ENCODE measurements around the gene ETHE1. TPM values are rescaled to one million over a fixed set of nuclear protein-coding genes. Genes with fewer than 3 reads are reported as not detected.

Gene ETHE1
- total RNA-seq, 6 donors from 2014 or later: 27.4 to 69.2 (median 41.4) TPM

DNA sequence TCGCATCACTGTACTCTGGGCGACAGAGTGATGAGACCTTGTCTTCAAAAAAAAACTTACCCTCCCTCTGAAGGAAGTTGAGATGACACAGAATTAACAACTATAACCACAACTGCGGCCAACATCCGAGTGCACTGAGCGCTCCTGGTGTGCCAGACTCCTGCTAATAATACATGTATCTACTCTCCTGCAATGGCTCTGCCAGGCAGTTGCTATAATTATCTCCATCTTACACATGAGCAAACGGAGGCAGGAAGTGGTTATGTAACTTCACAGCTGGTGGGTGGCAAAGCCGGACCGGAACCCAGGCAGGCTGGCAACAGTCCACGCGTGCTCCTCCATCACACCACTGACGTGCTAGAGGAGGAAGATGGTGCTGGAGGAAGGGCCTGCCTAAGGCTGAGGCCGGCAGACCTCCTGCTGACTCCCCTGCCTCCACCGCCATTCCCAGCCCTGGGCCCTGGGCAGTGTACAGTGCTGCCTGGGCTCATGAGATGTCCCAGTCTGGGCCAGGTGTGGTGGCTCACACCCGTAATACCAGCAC is 35.8 kb upstream of the ETHE1 start:
- Histone ChIP-seq H3K27ac (peak overlapping the region; percentile 75 to 87 (median 84)), H3K36me3 (peaks cover 0 to 20% (median 7%) of the 10 kb centered on the region in 4 donors), H3K4me3 (no peak overlapping the region), H3K4me1 (peaks cover 11 to 21% (median 16%) of the 10 kb centered on the region in 4 donors), H3K27me3 (no peaks in the 10 kb centered on the region), H3K9me3 (no peaks in the 10 kb centered on the region)
- peak; percentile 80 to 84 for DNase-seq
- no peak for TF ChIP-seq CTCF (IDR thresholded peaks at IDR 0.05)
- TF ChIP-seq POLR2AphosphoS5 (IDR thresholded peaks at IDR 0.05): peak; percentile 76 to 89
- peak in 1 of 4 donors; percentile 11 for TF ChIP-seq POLR2A (IDR thresholded peaks at IDR 0.05)
- TF ChIP-seq EP300 (IDR thresholded peaks at IDR 0.05): peak in 1 of 4 donors; percentile 36
- ATAC-seq (ENCODE audit: low FRiP score in 2 of 2): peak; percentile 86 to 89
- WGBS, 2 donors: 32 to 34% methylated on average over 4 to 14 of the region's 14 CpGs

GRCh38 chr19:43562226-43562697 is 35.3 kb upstream of the ETHE1 start:
- TF ChIP-seq CTCF (IDR thresholded peaks at IDR 0.05): no peak
- TF ChIP-seq EP300 (IDR thresholded peaks at IDR 0.05): no peak
- no peak for TF ChIP-seq POLR2A (IDR thresholded peaks at IDR 0.05)
- Histone ChIP-seq H3K36me3 (peaks cover 0 to 20% (median 7%) of the 10 kb centered on the region in 4 donors), H3K4me3 (no peak overlapping the region), H3K27ac (peak overlapping the region; percentile 75 to 87 (median 84)), H3K9me3 (no peaks in the 10 kb centered on the region), H3K27me3 (no peaks in the 10 kb centered on the region), H3K4me1 (peaks cover 11 to 21% (median 16%) of the 10 kb centered on the region in 4 donors)
- WGBS, 2 donors: 67 to 69% methylated on average over 6 of the region's 6 CpGs
- DNase-seq (no peak), ATAC-seq (ENCODE audit: low FRiP score in 2 of 2) (peak in 1 of 2 donors; percentile 14)

DNA sequence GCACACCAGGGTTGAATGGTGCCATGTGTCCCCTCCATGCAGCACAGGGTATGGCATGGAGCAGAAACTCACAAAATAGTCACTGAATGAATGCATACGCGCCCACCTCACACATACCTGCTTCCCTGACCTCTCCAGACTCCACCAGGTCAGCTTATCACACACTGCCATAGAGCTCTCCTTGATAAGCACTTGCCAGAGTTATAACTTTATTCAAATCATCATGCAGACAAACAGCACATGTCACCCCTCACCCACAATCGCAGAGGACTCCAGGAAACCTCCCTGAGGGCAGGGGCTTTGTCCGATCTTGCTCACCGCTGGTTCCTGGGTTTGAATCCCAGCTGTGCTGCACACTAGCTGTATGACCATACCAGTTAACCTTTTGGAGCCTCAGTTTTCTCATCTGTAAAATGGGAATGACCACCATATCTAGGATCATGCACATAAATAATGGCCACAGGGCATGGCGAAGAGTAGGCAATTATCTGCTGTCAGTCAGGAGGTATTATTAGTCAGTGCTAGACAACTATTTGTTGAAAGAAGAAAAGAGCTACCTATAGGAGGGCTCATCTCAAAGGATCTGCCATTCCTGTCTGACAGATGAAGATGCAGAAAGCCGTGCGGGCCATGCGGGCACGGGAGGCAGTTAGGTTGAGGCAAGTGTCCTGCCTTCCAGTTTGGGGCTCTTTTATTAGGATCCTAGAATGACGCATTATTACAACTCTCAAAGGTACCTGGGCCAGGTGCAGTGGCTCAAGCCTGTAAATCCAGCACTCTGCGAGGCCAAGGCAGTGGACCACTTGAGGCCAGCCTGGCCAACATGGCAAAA is 34.4 kb upstream of the ETHE1 start:
- no peak for ATAC-seq (ENCODE audit: low FRiP score in 2 of 2)
- no peaks in the 10 kb centered on the region for H3K9me3 ChIP-seq
- peak in 1 of 2 donors; percentile 37 for DNase-seq
- 88 to 96% methylated on average over 10 to 12 of the region's 12 CpGs for WGBS, 2 donors
- H3K27ac ChIP-seq: peak overlapping the region in 1 of 4 donors; percentile 83
- H3K36me3 ChIP-seq: peaks cover 0 to 22% (median 7%) of the 10 kb centered on the region in 4 donors
- H3K4me3 ChIP-seq: no peak overlapping the region
- H3K27me3 ChIP-seq: no peaks in the 10 kb centered on the region
- H3K4me1 ChIP-seq: peaks cover 11 to 21% (median 16%) of the 10 kb centered on the region in 4 donors
- no peak for TF ChIP-seq CTCF (IDR thresholded peaks at IDR 0.05)
- no peak for TF ChIP-seq EP300 (IDR thresholded peaks at IDR 0.05)
- no peak for TF ChIP-seq POLR2A (IDR thresholded peaks at IDR 0.05)
- TF ChIP-seq POLR2AphosphoS5 (IDR thresholded peaks at IDR 0.05): no peak

DNA sequence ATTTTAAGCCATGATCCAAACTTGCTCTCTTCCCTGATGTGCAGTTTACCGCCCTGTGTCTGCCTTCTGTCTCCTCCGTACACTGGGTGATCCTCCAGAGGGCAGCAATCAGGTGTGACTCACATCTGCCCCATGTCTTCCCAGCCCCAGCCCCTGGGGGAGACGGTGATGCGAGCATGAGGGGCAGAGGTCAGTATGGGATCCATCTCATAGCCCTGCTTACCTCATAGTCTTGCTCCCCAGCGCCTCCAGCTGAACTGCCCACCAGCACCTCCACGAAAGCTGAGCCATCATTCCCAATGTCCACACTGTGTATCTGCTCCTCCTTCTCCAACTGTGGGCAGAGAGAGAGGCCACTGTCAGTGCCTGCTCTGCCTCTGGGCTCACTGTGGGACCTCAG is 33.7 kb upstream of the ETHE1 start:
- ATAC-seq (ENCODE audit: low FRiP score in 2 of 2) (peak in 1 of 2 donors; percentile 24), DNase-seq (no peak)
- TF ChIP-seq CTCF (IDR thresholded peaks at IDR 0.05) (no peak), POLR2AphosphoS5 (IDR thresholded peaks at IDR 0.05) (no peak), POLR2A (IDR thresholded peaks at IDR 0.05) (no peak)
- 88 to 94% methylated on average over 4 to 6 of the region's 6 CpGs for WGBS, 2 donors
- H3K9me3 ChIP-seq: no peaks in the 10 kb centered on the region
- H3K36me3 ChIP-seq: peaks cover 0 to 28% (median 7%) of the 10 kb centered on the region in 4 donors
- H3K4me3 ChIP-seq: no peak overlapping the region
- peaks cover 11 to 21% (median 16%) of the 10 kb centered on the region in 4 donors for H3K4me1 ChIP-seq
- no peaks in the 10 kb centered on the region for H3K27me3 ChIP-seq
- H3K27ac ChIP-seq: no peak overlapping the region
